GM19043 (cell line): ENCODE results near the gene MC4R.

Source experiments
- ATAC-seq: cut with Tn5 transposase; IDR thresholded peaks from one replicate; pipeline ENCODE4 v1.9.1; 2021; ENCODE audit warnings: low read depth; ENCODE audit not compliant: unreplicated experiment

The MC4R gene

DNA sequence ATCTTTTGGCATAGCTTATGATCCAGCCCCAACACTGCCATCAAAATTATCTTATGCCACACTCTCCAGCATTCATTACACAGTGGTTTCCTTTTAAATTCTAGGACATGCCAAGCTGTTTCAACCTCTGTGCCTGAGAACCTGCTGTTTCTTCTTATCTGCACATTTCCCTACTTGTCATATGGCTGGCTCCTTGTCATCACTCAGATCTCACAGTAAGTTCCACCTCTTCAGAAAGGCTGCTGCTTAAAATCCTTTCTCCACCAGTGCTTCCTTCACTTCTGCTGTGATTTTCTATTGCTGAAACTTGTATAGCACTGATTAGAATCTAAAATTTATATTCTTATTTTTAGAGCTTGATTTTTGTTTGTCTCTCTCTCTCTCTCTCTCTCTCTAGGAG is 43.4 kb downstream of the MC4R start:
- no peak for ATAC-seq

GRCh38 chr18:60327880-60328279 is 44.7 kb downstream of the MC4R start:
- ATAC-seq = no peak

- ATAC-seq = no peak
Measured at GRCh38 chr18:60322591-60322990, 50.0 kb downstream of the MC4R start.
